Measurements from ENCODE around the gene EXOC6B. TPM values are rescaled to one million over a fixed set of nuclear protein-coding genes. Genes with fewer than 3 reads are reported as not detected.
"Not testable (repeated sequence)": the region's sequence is repeated elsewhere in the genome, so short reads cannot be mapped to it uniquely, and the experiment has no call there.

EXOC6B gene
- total RNA-seq, 2 donors from 2014 or later = 51.3 to 68.9 TPM

- no peaks in the 10 kb centered on the region for H3K27me3 ChIP-seq (ENCODE audit: control insufficient read depth, insufficient read depth, low read length, poor library complexity, severe bottlenecking)
- Mint-ChIP-seq H3K27ac (no peak overlapping the region), H3K4me3 (no peak overlapping the region), H3K9me3 (peaks cover 5% of the 10 kb centered on the region), H3K36me3 (ENCODE audit: low read depth) (peaks cover 3% of the 10 kb centered on the region), H3K27me3 (ENCODE audit: insufficient read depth) (no peaks in the 10 kb centered on the region), H3K4me1 (peaks cover 9% of the 10 kb centered on the region)
- TF ChIP-seq CTCF (conservative IDR thresholded peaks at IDR 0.05) = no peak
- no peaks in the 10 kb centered on the region for H3K4me1 ChIP-seq (ENCODE audit: control insufficient read depth, insufficient read depth, low read length)
- no CpG with 5 or more reads among the region's 1 CpG for WGBS, 2 experiments (ENCODE audit: insufficient coverage in 1 of 2, insufficient read length in 1 of 2)
- no peak for DNase-seq
- H3K4me3 ChIP-seq (ENCODE audit: low read length) = no peak overlapping the region
- no peak overlapping the region for H3K9ac ChIP-seq (ENCODE audit: extremely low read depth, low read length, poor library complexity, severe bottlenecking)
- no peaks in the 10 kb centered on the region for H3K36me3 ChIP-seq (ENCODE audit: control insufficient read depth, insufficient read depth, low read length)
- H3K9me3 ChIP-seq (ENCODE audit: control insufficient read depth, low read length) = peaks cover 4% of the 10 kb centered on the region
- H3K27ac ChIP-seq (ENCODE audit: low read depth, low read length) = no peak overlapping the region
Measured at GRCh38 chr2:72602095-72602494, 223.7 kb downstream of the EXOC6B start.

GRCh38 chr2:72583836-72584235 is 242.0 kb downstream of the EXOC6B start:
- not testable (repeated sequence) for H3K36me3 ChIP-seq (ENCODE audit: control insufficient read depth, insufficient read depth, low read length); H3K27ac ChIP-seq (ENCODE audit: low read depth, low read length); H3K9ac ChIP-seq (ENCODE audit: extremely low read depth, low read length, poor library complexity, severe bottlenecking); H3K4me3 ChIP-seq (ENCODE audit: low read length); H3K27me3 Mint-ChIP-seq (ENCODE audit: insufficient read depth); H3K36me3 Mint-ChIP-seq (ENCODE audit: low read depth); H3K4me3 Mint-ChIP-seq; DNase-seq; H3K9me3 Mint-ChIP-seq; H3K27me3 ChIP-seq (ENCODE audit: control insufficient read depth, insufficient read depth, low read length, poor library complexity, severe bottlenecking); H3K9me3 ChIP-seq (ENCODE audit: control insufficient read depth, low read length); H3K4me1 ChIP-seq (ENCODE audit: control insufficient read depth, insufficient read depth, low read length); H3K4me1 Mint-ChIP-seq
- WGBS, 2 experiments (ENCODE audit: insufficient coverage in 1 of 2, insufficient read length in 1 of 2) = 89 to 96% methylated on average over 2 to 4 of the region's 4 CpGs
- H3K27ac Mint-ChIP-seq = peak overlapping the region; percentile 28

- Histone ChIP-seq H3K27me3 (ENCODE audit: control insufficient read depth, insufficient read depth, low read length, poor library complexity, severe bottlenecking) (no peaks in the 10 kb centered on the region), H3K9ac (ENCODE audit: extremely low read depth, low read length, poor library complexity, severe bottlenecking) (no peak overlapping the region), H3K27ac (ENCODE audit: low read depth, low read length) (no peak overlapping the region), H3K4me1 (ENCODE audit: control insufficient read depth, insufficient read depth, low read length) (no peaks in the 10 kb centered on the region), H3K4me3 (ENCODE audit: low read length) (no peak overlapping the region), H3K9me3 (ENCODE audit: control insufficient read depth, low read length) (no peaks in the 10 kb centered on the region), H3K36me3 (ENCODE audit: control insufficient read depth, insufficient read depth, low read length) (no peaks in the 10 kb centered on the region)
- no peak for DNase-seq
- H3K4me3 Mint-ChIP-seq = no peak overlapping the region
- WGBS, 2 experiments (ENCODE audit: insufficient coverage in 1 of 2, insufficient read length in 1 of 2) = 94 to 100% methylated on average over 1 of the region's 1 CpG
- H3K4me1 Mint-ChIP-seq = no peaks in the 10 kb centered on the region
- no peaks in the 10 kb centered on the region for H3K27me3 Mint-ChIP-seq (ENCODE audit: insufficient read depth)
- TF ChIP-seq CTCF (conservative IDR thresholded peaks at IDR 0.05) = no peak
- H3K27ac Mint-ChIP-seq = no peak overlapping the region
- H3K9me3 Mint-ChIP-seq = no peaks in the 10 kb centered on the region
- no peaks in the 10 kb centered on the region for H3K36me3 Mint-ChIP-seq (ENCODE audit: low read depth)
Measured at GRCh38 chr2:72583376-72583775, 242.5 kb downstream of the EXOC6B start.

- WGBS, 2 experiments (ENCODE audit: insufficient coverage in 1 of 2, insufficient read length in 1 of 2) = 71 to 100% methylated on average over 2 to 5 of the region's 5 CpGs
- Mint-ChIP-seq H3K4me3 (no peak overlapping the region), H3K4me1 (no peaks in the 10 kb centered on the region), H3K27me3 (ENCODE audit: insufficient read depth) (no peaks in the 10 kb centered on the region), H3K27ac (no peak overlapping the region), H3K9me3 (no peaks in the 10 kb centered on the region), H3K36me3 (ENCODE audit: low read depth) (no peaks in the 10 kb centered on the region)
- no peaks in the 10 kb centered on the region for H3K36me3 ChIP-seq (ENCODE audit: control insufficient read depth, insufficient read depth, low read length)
- no peak overlapping the region for H3K9ac ChIP-seq (ENCODE audit: extremely low read depth, low read length, poor library complexity, severe bottlenecking)
- H3K27ac ChIP-seq (ENCODE audit: low read depth, low read length) = no peak overlapping the region
- no peaks in the 10 kb centered on the region for H3K4me1 ChIP-seq (ENCODE audit: control insufficient read depth, insufficient read depth, low read length)
- TF ChIP-seq CTCF (conservative IDR thresholded peaks at IDR 0.05) = peak; percentile 69
- H3K27me3 ChIP-seq (ENCODE audit: control insufficient read depth, insufficient read depth, low read length, poor library complexity, severe bottlenecking) = no peaks in the 10 kb centered on the region
- H3K9me3 ChIP-seq (ENCODE audit: control insufficient read depth, low read length) = no peaks in the 10 kb centered on the region
- peak; percentile 75 for DNase-seq
- H3K4me3 ChIP-seq (ENCODE audit: low read length) = no peak overlapping the region
Measured at GRCh38 chr2:72581560-72582181, 244.2 kb downstream of the EXOC6B start.
